Stomach (tissue), 9 donors: Measurements from ENCODE around the gene DRD4. TPM values are rescaled to one million over a fixed set of nuclear protein-coding genes. Genes with fewer than 3 reads are reported as not detected.

ENCODE experiments used
- DNase-seq, 2 donors: peaks; one replicate each; pipeline versions ENCODE4 v3.0.0 to v3.0.0-alpha.2; 2013 to 2019
- H3K27ac ChIP-seq, 5 donors: fragments of 200-600 bp in 4 of 5; sonication (generic) in 4 of 5; one replicate each; pipeline ENCODE4 v1.5.1; 2013 to 2019; ENCODE audit warnings: mild to moderate bottlenecking in 1 of 5, moderate library complexity in 1 of 5
- H3K27me3 ChIP-seq, 3 donors: fragments of 200-600 bp; sonication (generic); one replicate each; pipeline ENCODE4 v1.5.1; 2017 to 2019; ENCODE audit warnings: mixed run types in 1 of 3
- H3K36me3 ChIP-seq, 4 donors: fragments of 200-600 bp; sonication (generic); 1 replicate in 3 of 4; 2 replicates in 1 of 4; pipeline ENCODE4 v1.5.1; 2016 to 2019
- H3K4me1 ChIP-seq, 4 donors: fragments of 200-600 bp; sonication (generic); one replicate each; pipeline ENCODE4 v1.5.1; 2016 to 2019
- H3K4me3 ChIP-seq, 4 donors: fragments of 200-600 bp; sonication (generic) in 3 of 4; one replicate each; pipeline ENCODE4 v1.5.1; 2016 to 2019; ENCODE audit warnings: mild to moderate bottlenecking in 1 of 4
- H3K9me3 ChIP-seq, 4 donors: fragments of 200-600 bp; sonication (generic); one replicate each; pipeline ENCODE4 v1.5.1; 2016 to 2019
- CTCF ChIP-seq, 7 experiments: fragments of 450-650 bp in 4 of 7; fragments of 200-600 bp in 3 of 7; sonication (generic) in 3 of 7; IDR thresholded peaks; one replicate each; pipeline ENCODE4 v1.5.1; 2016 to 2019; ENCODE audit warnings: antibody characterized with exemption in 7 of 7, control low read depth in 2 of 7, mild to moderate bottlenecking in 1 of 7
- EP300 ChIP-seq: sonication (generic); formaldehyde crosslinking; IDR thresholded peaks from one replicate; pipeline ENCODE4 v1.6.1; 2017; ENCODE audit warnings: antibody characterized with exemption
- POLR2A ChIP-seq, 4 donors: fragments of 450-650 bp; IDR thresholded peaks; one replicate each; pipeline ENCODE4 v1.6.1; 2016; ENCODE audit warnings: antibody characterized with exemption in 4 of 4, control low read depth in 2 of 4, mild to moderate bottlenecking in 1 of 4, moderate library complexity in 1 of 4
- POLR2AphosphoS5 ChIP-seq, 3 donors: sonication (generic); formaldehyde crosslinking; IDR thresholded peaks; one replicate each; pipeline ENCODE4 v1.6.1; 2016; ENCODE audit warnings: antibody characterized with exemption in 3 of 3
- WGBS, 5 donors: extraction: QIAGEN DNeasy Blood & Tissue Kit in 3 of 5; methylation state at CpG; one replicate each; pipeline versions ENCODE4 v1.1.5 to v1.1.7; 2013 to 2018; 5-methylcytosine and 5-hydroxymethylcytosine counted together
- intact Hi-C: fragments of 100-400 bp; cut with DNase I; formaldehyde crosslinking; loops from one replicate; pipeline ENCODE4 v1.15.1; 2023; ENCODE audit warnings: low total_unique reads
- polyA plus RNA-seq, 3 donors: library from polyadenylated mRNA; stranded (reverse); fragments of 200-250 nt; gene quantifications; one replicate each; pipeline ENCODE4 v1.2.3, GENCODE V29; 2013
- total RNA-seq, 5 donors: library from RNA; depleted of rRNA; stranded (reverse); fragments of >200 nt; gene quantifications; one replicate each; pipeline versions ENCODE4 v1.1.0 to v1.2.3, GENCODE V29; 2014 to 2016
- donor health status: healthy with polysubstance abuse.
- donor health status: Bipolar disorder and iron deficiency.
- donor health status: healthy.

DRD4 gene
- total and polyA plus RNA-seq, 8 donors: 0.19 to 1.7 (median 0.50) TPM; not detected in 5

GRCh38 chr11:673866-674265, 36.8 kb downstream of the DRD4 start:
- intact Hi-C loops: no loop called here

DNA sequence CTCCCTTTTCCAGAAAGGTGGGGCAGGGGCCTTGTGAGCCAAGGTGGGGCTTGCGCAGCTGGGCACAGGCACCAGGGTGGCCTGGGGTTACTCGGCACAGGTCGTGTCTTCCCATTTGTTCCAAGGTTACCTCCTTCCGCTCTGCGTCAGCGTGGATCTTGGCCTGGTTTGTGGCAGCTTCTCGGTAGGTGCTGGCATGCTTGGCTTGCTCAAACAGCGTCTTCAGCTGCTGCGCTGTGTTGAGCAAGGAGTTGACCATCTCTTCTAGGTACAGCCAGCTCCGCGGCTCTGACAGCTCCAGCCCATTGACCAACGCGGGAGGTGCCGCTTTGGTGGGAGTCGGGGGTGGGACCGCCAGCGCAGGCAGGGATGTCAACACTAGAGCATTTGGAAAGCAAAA, 37.3 kb downstream of the DRD4 start:
- H3K27ac ChIP-seq: no peak overlapping the region
- intact Hi-C loops: no loop called here
- 88 to 94% (median 94%) methylated on average over 17 of the region's 17 CpGs for WGBS, 5 donors
- no peaks in the 10 kb centered on the region for H3K27me3 ChIP-seq
- DNase-seq: no peak
- H3K4me3 ChIP-seq: no peak overlapping the region
- TF ChIP-seq POLR2A (IDR thresholded peaks at IDR 0.05): no peak
- TF ChIP-seq CTCF (IDR thresholded peaks at IDR 0.05): no peak
- TF ChIP-seq POLR2AphosphoS5 (IDR thresholded peaks at IDR 0.05): no peak
- TF ChIP-seq EP300: no peak
- no peaks in the 10 kb centered on the region for H3K9me3 ChIP-seq
- H3K36me3 ChIP-seq: peaks cover 20 to 89% (median 81%) of the 10 kb centered on the region in 4 donors
- no peaks in the 10 kb centered on the region for H3K4me1 ChIP-seq

More at GRCh38 chr11:673866-674265, 36.8 kb downstream of the DRD4 start:
- H3K4me3 ChIP-seq: no peak overlapping the region
- no peak overlapping the region for H3K27ac ChIP-seq
- 92 to 95% (median 94%) methylated on average over 8 of the region's 8 CpGs for WGBS, 5 donors
- DNase-seq: no peak
- H3K4me1 ChIP-seq: no peaks in the 10 kb centered on the region
- H3K36me3 ChIP-seq: peaks cover 20 to 83% (median 76%) of the 10 kb centered on the region in 4 donors
- no peaks in the 10 kb centered on the region for H3K9me3 ChIP-seq
- TF ChIP-seq POLR2AphosphoS5 (IDR thresholded peaks at IDR 0.05) (no peak), CTCF (IDR thresholded peaks at IDR 0.05) (no peak), POLR2A (IDR thresholded peaks at IDR 0.05) (no peak), EP300 (no peak)
- H3K27me3 ChIP-seq: no peaks in the 10 kb centered on the region

- Histone ChIP-seq H3K4me1 (no peaks in the 10 kb centered on the region), H3K27me3 (no peaks in the 10 kb centered on the region), H3K27ac (no peak overlapping the region), H3K9me3 (no peaks in the 10 kb centered on the region), H3K36me3 (peaks cover 17 to 97% (median 87%) of the 10 kb centered on the region in 4 donors), H3K4me3 (no peak overlapping the region)
- WGBS, 5 donors: 85 to 100% (median 92%) methylated on average over 3 of the region's 3 CpGs
- intact Hi-C loops: no loop called here
- no peak for TF ChIP-seq CTCF (IDR thresholded peaks at IDR 0.05)
- TF ChIP-seq EP300: no peak
- TF ChIP-seq POLR2A (IDR thresholded peaks at IDR 0.05): no peak
- DNase-seq: no peak
Observed at GRCh38 chr11:678297-678696, 41.2 kb downstream of the DRD4 start.

DNA sequence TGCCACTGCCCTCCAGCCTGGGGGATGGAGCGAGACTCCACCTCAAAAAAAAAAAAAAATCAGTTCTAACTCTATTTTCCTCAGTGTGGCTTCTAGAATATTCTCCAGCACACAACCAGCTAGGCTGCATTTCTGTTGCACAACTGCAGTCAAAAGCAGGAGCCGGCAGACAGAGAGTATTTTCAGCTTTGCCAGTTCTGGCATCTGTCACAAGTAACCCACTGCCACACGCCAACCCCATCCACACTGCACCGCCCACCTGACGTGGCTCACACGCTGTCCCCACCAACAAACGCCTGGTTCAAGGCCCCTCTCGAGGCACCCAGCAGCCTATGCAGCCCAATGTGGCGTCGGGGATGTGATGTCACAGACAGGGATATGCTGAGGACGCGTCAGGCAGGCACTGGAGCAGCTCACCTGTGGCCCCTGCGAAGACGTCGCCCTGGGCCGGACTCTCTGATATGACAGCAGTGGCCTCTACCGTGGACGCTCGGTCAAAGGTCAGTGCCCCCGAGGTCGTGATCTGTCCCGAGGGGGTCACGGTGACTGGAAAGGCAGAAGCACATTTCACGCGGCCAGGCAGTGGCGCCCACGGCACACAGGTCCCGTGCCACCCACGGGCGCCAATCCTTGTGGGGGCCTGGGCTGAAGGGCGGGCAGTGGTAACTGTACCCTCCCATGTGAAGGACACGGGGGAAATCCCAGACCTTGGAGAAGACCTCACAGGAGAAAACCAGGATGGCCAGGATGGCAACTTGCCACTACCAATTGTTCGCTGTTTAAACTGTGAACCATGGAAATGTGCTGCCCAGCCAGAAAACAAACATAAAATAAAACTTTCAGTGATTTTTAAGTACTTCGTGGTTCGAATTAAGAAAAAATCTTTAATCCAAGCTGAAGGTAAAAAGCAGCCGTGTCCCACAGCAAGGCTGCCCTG, 42.5 kb downstream of the DRD4 start:
- DNase-seq: no peak
- Histone ChIP-seq H3K4me3 (no peak overlapping the region), H3K4me1 (no peaks in the 10 kb centered on the region), H3K27me3 (no peaks in the 10 kb centered on the region), H3K27ac (peak overlapping the region in 1 of 5 donors; percentile 16), H3K9me3 (no peaks in the 10 kb centered on the region), H3K36me3 (peaks cover 15 to 97% (median 87%) of the 10 kb centered on the region in 4 donors)
- 92 to 95% (median 95%) methylated on average over 30 to 36 of the region's 36 CpGs for WGBS, 5 donors
- intact Hi-C loops: no loop called here
- no peak for TF ChIP-seq EP300
- TF ChIP-seq POLR2AphosphoS5 (IDR thresholded peaks at IDR 0.05): no peak
- no peak for TF ChIP-seq CTCF (IDR thresholded peaks at IDR 0.05)
- no peak for TF ChIP-seq POLR2A (IDR thresholded peaks at IDR 0.05)
